Endothelial cell of umbilical vein (primary cell): Measurements from ENCODE around the gene NABP1. TPM values are rescaled to one million over a fixed set of nuclear protein-coding genes. Genes with fewer than 3 reads are reported as not detected.

Experiments
- BruUV-seq: library from RNA; stranded (reverse); fragments of 400-500 nt; replicated peaks from 2 replicates; lab custom pipeline; 2021; lab: Mats Ljungman, UMichigan
- CTCF ChIA-PET: fragments of 300-600, 350-600 bp; sonication (Branson Sonifier 250); formaldehyde crosslinking; loops from one replicate; lab custom pipeline; 2021; ENCODE audit warnings: antibody characterized with exemption, inconsistent platforms; lab: Charles Lee
- POLR2A ChIA-PET: fragments of 300-600, 350-600 bp; sonication (Branson Sonifier 250); formaldehyde crosslinking; loops from one replicate; lab custom pipeline; 2021; ENCODE audit warnings: antibody characterized with exemption, inconsistent platforms; lab: Charles Lee
- DNase-seq: peaks from one replicate; pipeline ENCODE4 v3.0.0-alpha.2; 2011; ENCODE audit warnings: low read depth, low spot score
- FAIRE-seq: peaks from 2 replicates; lab custom pipeline; 2011; peaks lifted over from hg19 to GRCh38; lab: Jason Lieb, UNC
- H2AFZ ChIP-seq: 2 replicates; pipeline ENCODE4 v1.6.0; 2012; ENCODE audit warnings: low read depth, low read length, control low read depth, inconsistent platforms
- H3K27ac ChIP-seq: 2 replicates; pipeline ENCODE4 v1.5.1; 2011; ENCODE audit warnings: low read depth, mild to moderate bottlenecking, control low read depth, low read length, moderate library complexity; ENCODE audit not compliant: insufficient read depth
- H3K27me3 ChIP-seq, 2 experiments: 2 replicates each; pipeline versions ENCODE4 v1.6.0 to v1.6.1; 2011; ENCODE audit warnings: low read length in 2 of 2, mixed read lengths in 1 of 2; ENCODE audit not compliant: control insufficient read depth in 2 of 2, insufficient read depth in 2 of 2
- H3K36me3 ChIP-seq, 2 experiments: 2 replicates in 1 of 2; 3 replicates in 1 of 2; pipeline ENCODE4 v1.5.1; 2011; ENCODE audit warnings: low read length in 2 of 2, mild to moderate bottlenecking in 1 of 2, moderate library complexity in 1 of 2; ENCODE audit not compliant: control insufficient read depth in 2 of 2, insufficient read depth in 2 of 2; ENCODE audit errors: extremely low read depth in 1 of 2
- H3K4me1 ChIP-seq: 3 replicates; pipeline ENCODE4 v1.5.1; 2011; ENCODE audit warnings: mild to moderate bottlenecking, low read length; ENCODE audit not compliant: control insufficient read depth, insufficient read depth; ENCODE audit errors: extremely low read depth
- H3K4me2 ChIP-seq: 2 replicates; pipeline ENCODE4 v1.6.1; 2011; ENCODE audit warnings: low read length, control low read depth, mixed read lengths; ENCODE audit not compliant: insufficient read depth
- H3K4me3 ChIP-seq, 3 experiments: fragments of 200-600 bp in 1 of 3; sonication (generic), shearing (Covaris generic) in 1 of 3; replicated peaks in 1 of 3; 2 replicates each; pipeline ENCODE4 v1.5.1; 2011 to 2016; ENCODE audit warnings: control low read depth in 3 of 3, low read length in 3 of 3, mild to moderate bottlenecking in 2 of 3, inconsistent platforms in 1 of 3, low read depth in 1 of 3, moderate library complexity in 1 of 3; ENCODE audit not compliant: insufficient read depth in 1 of 3
- H3K79me2 ChIP-seq: 2 replicates; pipeline ENCODE4 v1.6.0; 2012; ENCODE audit warnings: low read length, inconsistent platforms; ENCODE audit not compliant: control insufficient read depth, insufficient read depth
- H3K9ac ChIP-seq: replicated peaks from 2 replicates; pipeline ENCODE3; 2011; ENCODE audit warnings: low read length, control low read depth; ENCODE audit not compliant: insufficient read depth; ENCODE audit errors: extremely low read depth
- H3K9me1 ChIP-seq: replicated peaks from 3 replicates; pipeline ENCODE4 v1.6.0; 2011; ENCODE audit warnings: mild to moderate bottlenecking, low read length; ENCODE audit not compliant: control insufficient read depth, insufficient read depth; ENCODE audit errors: extremely low read depth
- H3K9me3 ChIP-seq: replicated peaks from 2 replicates; pipeline ENCODE4 v1.5.1; 2012; ENCODE audit warnings: low read length, inconsistent platforms; ENCODE audit not compliant: control insufficient read depth, insufficient read depth
- H4K20me1 ChIP-seq: replicated peaks from 2 replicates; pipeline ENCODE3; 2011; ENCODE audit warnings: mild to moderate bottlenecking, low read length; ENCODE audit not compliant: control insufficient read depth, insufficient read depth; ENCODE audit errors: extremely low read depth
- EZH2 ChIP-seq: IDR thresholded peaks from 2 replicates; pipeline ENCODE4 v1.6.1; 2012; ENCODE audit warnings: borderline replicate concordance, low read depth, mild to moderate bottlenecking, moderate library complexity, low read length, inconsistent platforms; ENCODE audit not compliant: severe bottlenecking
- GATA2 ChIP-seq: IDR thresholded peaks from 2 replicates; pipeline ENCODE4 v1.7.0; 2011; ENCODE audit warnings: low read depth, mild to moderate bottlenecking, moderate library complexity, mixed read lengths, low read length; ENCODE audit not compliant: insufficient read length, insufficient read depth
- JUN ChIP-seq: IDR thresholded peaks from 2 replicates; pipeline ENCODE4 v1.6.1; 2011; ENCODE audit warnings: borderline replicate concordance, low read depth; ENCODE audit not compliant: insufficient read length, insufficient read depth
- MAX ChIP-seq: IDR thresholded peaks from 2 replicates; pipeline ENCODE4 v1.6.1; 2011; ENCODE audit not compliant: insufficient read depth, insufficient read length
- MYC ChIP-seq: IDR thresholded peaks from one replicate; pipeline ENCODE4 v1.6.1; 2011; ENCODE audit warnings: mild to moderate bottlenecking, low read depth, low read length
- POLR2A ChIP-seq: IDR thresholded peaks from 2 replicates; pipeline ENCODE4 v1.6.1; 2012; ENCODE audit warnings: low read depth, mild to moderate bottlenecking, control low read depth, low read length
- POLR2AphosphoS5 ChIP-seq: IDR thresholded peaks from 2 replicates; pipeline ENCODE4 v1.6.1; 2012; ENCODE audit warnings: low read depth, mild to moderate bottlenecking, control low read depth, low read length, moderate library complexity; ENCODE audit not compliant: insufficient read depth
- dilution Hi-C: fragments of 300-500 bp; cut with MboI; formaldehyde crosslinking; loops from one replicate; pipeline ENCODE4 v1.15.0; 2019; ENCODE audit warnings: low sequenced_read_pairs; ENCODE audit not compliant: extremely low pct_ligation_motif_present
- intact Hi-C: fragments of 100-400 bp; cut with micrococcal nuclease; formaldehyde crosslinking; loops from one replicate; pipeline ENCODE4 v1.10.0; 2022
- polyA plus RNA-seq, 4 experiments: library from polyadenylated mRNA; depleted of rRNA in 3 of 4; stranded (reverse) in 3 of 4; unstranded in 1 of 4; fragments of >200 nt; gene quantifications; 2 replicates each; pipeline versions ENCODE4 v1.2.1 to v1.2.3, GENCODE V29; 2011 to 2012; ENCODE audit warnings: missing spikeins in 1 of 4
- total RNA-seq: library from RNA; stranded (reverse); gene quantifications from 2 replicates; pipeline ENCODE4 v1.2.3, GENCODE V29; 2021
- TF ChIP-seq, protein P1 (sequence below), 2 donors: IDR thresholded peaks; 1 replicate in 1 of 2; 2 replicates in 1 of 2; pipeline ENCODE4 v1.5.1; 2011; ENCODE audit warnings: low read length in 2 of 2, mild to moderate bottlenecking in 2 of 2, moderate library complexity in 2 of 2, control low read depth in 1 of 2, inconsistent platforms in 1 of 2, low read depth in 1 of 2; ENCODE audit not compliant: insufficient read depth in 1 of 2; ENCODE audit errors: extremely low read depth in 1 of 2

Gene NABP1
- total and polyA plus RNA-seq, 2 donors (not counting 3 experiments of a cell fraction or from before 2014, with no cell fraction given) = 14.7 to 47.6 TPM

- POLR2A ChIA-PET = interaction anchor here (0.6 kb wide), 1 partner anchor 19 kb away, joined by 3 read pairs; the partner anchor contains the start of gene NABP1
- H3K27me3 ChIP-seq = no peaks in the 10 kb centered on the region
- no peak overlapping the region for H3K4me2 ChIP-seq
- intact Hi-C loops (loop anchor here (1.0 kb wide), 1 partner anchor 9 kb away; no protein-coding TSS in a partner anchor), dilution Hi-C loops (no loop called here)
- TF ChIP-seq EZH2 (no peak), POLR2AphosphoS5 (no peak), GATA2 (no peak)
- H3K36me3 ChIP-seq = no peaks in the 10 kb centered on the region
- no TSS peak for BruUV-seq
- no peak overlapping the region for H3K27ac ChIP-seq
- no peaks in the 10 kb centered on the region for H3K9me3 ChIP-seq
- no peaks in the 10 kb centered on the region for H4K20me1 ChIP-seq
- CTCF ChIA-PET = interaction anchor here (1.7 kb wide), 1 partner anchor 86 kb away, joined by 3 read pairs; no protein-coding TSS in a partner anchor
- DNase-seq = no peak
- no peak overlapping the region for H3K4me3 ChIP-seq
- no peak for FAIRE-seq
- no peak overlapping the region for H3K9ac ChIP-seq
- no peaks in the 10 kb centered on the region for H3K9me1 ChIP-seq
- no peaks in the 10 kb centered on the region for H3K79me2 ChIP-seq
- no peak overlapping the region for H2AFZ ChIP-seq
- H3K4me1 ChIP-seq = peaks cover 15% of the 10 kb centered on the region
Measured at GRCh38 chr2:191659198-191659597, 18.7 kb upstream of the NABP1 start.

DNA sequence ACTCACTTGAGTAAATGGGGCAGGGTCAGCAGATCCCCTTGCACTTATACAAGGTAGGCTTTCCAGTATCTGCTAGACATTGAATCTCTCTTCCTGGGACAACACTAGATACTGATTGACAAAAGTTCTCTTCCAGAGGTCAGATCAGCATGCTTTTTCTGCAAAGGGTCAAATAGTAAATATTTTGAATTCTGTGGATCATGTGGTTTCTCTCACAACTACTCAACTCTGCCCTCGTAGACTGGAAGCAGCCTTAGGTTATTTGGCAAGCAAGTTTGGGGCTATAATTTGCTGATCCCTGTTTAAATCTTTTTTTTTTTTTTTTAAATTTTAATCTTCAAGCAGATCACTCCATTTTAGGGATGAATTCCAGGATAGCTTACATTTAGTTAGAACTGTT, 17.4 kb upstream of the NABP1 start:
- Histone ChIP-seq H3K4me2 (no peak overlapping the region), H3K79me2 (no peaks in the 10 kb centered on the region), H3K27me3 (no peaks in the 10 kb centered on the region), H3K27ac (no peak overlapping the region), H3K9me1 (no peaks in the 10 kb centered on the region), H3K9ac (no peak overlapping the region), H3K9me3 (no peaks in the 10 kb centered on the region), H3K4me1 (peaks cover 26% of the 10 kb centered on the region), H3K36me3 (no peaks in the 10 kb centered on the region), H3K4me3 (no peak overlapping the region), H4K20me1 (no peaks in the 10 kb centered on the region), H2AFZ (no peak overlapping the region)
- no peak for TF ChIP-seq POLR2A
- no peak for TF ChIP-seq MAX
- TF ChIP-seq, protein P1, sequence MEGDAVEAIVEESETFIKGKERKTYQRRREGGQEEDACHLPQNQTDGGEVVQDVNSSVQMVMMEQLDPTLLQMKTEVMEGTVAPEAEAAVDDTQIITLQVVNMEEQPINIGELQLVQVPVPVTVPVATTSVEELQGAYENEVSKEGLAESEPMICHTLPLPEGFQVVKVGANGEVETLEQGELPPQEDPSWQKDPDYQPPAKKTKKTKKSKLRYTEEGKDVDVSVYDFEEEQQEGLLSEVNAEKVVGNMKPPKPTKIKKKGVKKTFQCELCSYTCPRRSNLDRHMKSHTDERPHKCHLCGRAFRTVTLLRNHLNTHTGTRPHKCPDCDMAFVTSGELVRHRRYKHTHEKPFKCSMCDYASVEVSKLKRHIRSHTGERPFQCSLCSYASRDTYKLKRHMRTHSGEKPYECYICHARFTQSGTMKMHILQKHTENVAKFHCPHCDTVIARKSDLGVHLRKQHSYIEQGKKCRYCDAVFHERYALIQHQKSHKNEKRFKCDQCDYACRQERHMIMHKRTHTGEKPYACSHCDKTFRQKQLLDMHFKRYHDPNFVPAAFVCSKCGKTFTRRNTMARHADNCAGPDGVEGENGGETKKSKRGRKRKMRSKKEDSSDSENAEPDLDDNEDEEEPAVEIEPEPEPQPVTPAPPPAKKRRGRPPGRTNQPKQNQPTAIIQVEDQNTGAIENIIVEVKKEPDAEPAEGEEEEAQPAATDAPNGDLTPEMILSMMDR (IDR thresholded peaks at IDR 0.05; ENCODE audit: extremely low read depth in 1 of 2, insufficient read depth in 1 of 2, low read depth in 1 of 2, low read length in 2 of 2) = no peak
- TF ChIP-seq MYC = no peak
- TF ChIP-seq JUN = no peak
- no TSS peak for BruUV-seq
- intact Hi-C loops = no loop called here
- CTCF ChIA-PET = no interaction called here
- DNase-seq (no peak), FAIRE-seq (no peak)
- dilution Hi-C loops = no loop called here
- POLR2A ChIA-PET = interaction anchor here (2.0 kb wide), 1 partner anchor 17 kb away, joined by 5 read pairs; the partner anchor contains the start of gene NABP1
